Thyroid gland (tissue), 4 donors: ENCODE results near the gene CYP26C1. TPM values are rescaled to one million over a fixed set of nuclear protein-coding genes. Genes with fewer than 3 reads are reported as not detected.

Experiments used
- DNase-seq, 2 donors: peaks; one replicate each; pipeline ENCODE4 v3.0.0-alpha.2; 2019
- H3K27ac ChIP-seq, 3 donors: fragments of 200-600 bp; sonication (generic); 1 replicate in 2 of 3; 2 replicates in 1 of 3; pipeline ENCODE4 v1.5.1; 2016 to 2019; ENCODE audit warnings: mild to moderate bottlenecking in 1 of 3, moderate library complexity in 1 of 3
- H3K27me3 ChIP-seq: fragments of 200-600 bp; sonication (generic); one replicate; pipeline ENCODE4 v1.5.1; 2019
- H3K36me3 ChIP-seq, 2 donors: fragments of 200-600 bp; sonication (generic); one replicate each; pipeline ENCODE4 v1.5.1; 2016 to 2019
- H3K4me1 ChIP-seq, 2 donors: fragments of 200-600 bp; sonication (generic); one replicate each; pipeline ENCODE4 v1.5.1; 2017 to 2019
- H3K4me3 ChIP-seq, 3 donors: fragments of 200-600 bp; sonication (generic); replicated peaks in 1 of 3; 1 replicate in 2 of 3; 2 replicates in 1 of 3; pipeline ENCODE4 v1.5.1; 2016; ENCODE audit warnings: mild to moderate bottlenecking in 1 of 3
- H3K9me3 ChIP-seq: fragments of 200-600 bp; sonication (generic); one replicate; pipeline ENCODE4 v1.5.1; 2017
- POLR2A ChIP-seq, 2 donors: fragments of 450-650 bp; IDR thresholded peaks; one replicate each; pipeline ENCODE4 v1.6.1; 2017; ENCODE audit warnings: antibody characterized with exemption in 2 of 2, mild to moderate bottlenecking in 2 of 2, moderate library complexity in 1 of 2
- WGBS, 2 donors: methylation state at CpG; one replicate each; pipeline ENCODE4 v1.1.5; 2017; 5-methylcytosine and 5-hydroxymethylcytosine counted together
- intact Hi-C: fragments of 100-400 bp; cut with DNase I; formaldehyde crosslinking; loops from one replicate; pipeline ENCODE4 v1.15.1; 2023
- total RNA-seq, 4 donors: library from RNA; depleted of rRNA; stranded (reverse); fragments of >200 nt; gene quantifications; one replicate each; pipeline ENCODE4 v1.2.3, GENCODE V29; 2016
- TF ChIP-seq, protein P1 (sequence below), 6 experiments: fragments of 200-600 bp in 3 of 6; fragments of 450-650 bp in 3 of 6; sonication (generic) in 3 of 6; IDR thresholded peaks; one replicate each; pipeline ENCODE4 v1.5.1; 2016 to 2019; ENCODE audit warnings: antibody characterized with exemption in 6 of 6, mild to moderate bottlenecking in 2 of 6, inconsistent platforms in 1 of 6, moderate library complexity in 1 of 6

CYP26C1 gene
- total RNA-seq, 4 donors from 2014 or later: 0.13 to 0.22 (median 0.20) TPM; not detected in 1

DNA sequence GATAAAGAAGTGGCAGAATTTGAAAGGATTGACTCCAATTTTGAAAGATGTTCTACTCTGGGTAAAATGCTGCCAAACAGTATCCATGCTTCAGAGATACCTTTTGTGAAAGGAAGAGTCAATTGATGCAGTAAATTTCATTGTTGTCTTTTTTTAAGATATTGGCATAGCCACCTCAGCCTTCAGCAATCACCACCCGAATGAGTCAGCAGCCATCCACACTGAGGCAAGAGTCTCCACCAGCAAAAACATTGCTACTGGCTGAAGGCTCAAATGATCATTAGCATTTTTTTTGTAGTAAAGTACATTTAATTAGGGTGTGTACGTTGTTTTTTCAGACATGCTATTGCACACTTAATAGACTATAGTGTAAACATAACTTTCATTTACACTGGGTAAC, 31.7 kb upstream of the CYP26C1 start:
- H3K4me1 ChIP-seq: peaks cover 0 to 7% of the 10 kb centered on the region in 2 donors
- DNase-seq: no peak
- 85 to 86% methylated on average over 2 of the region's 2 CpGs for WGBS, 2 donors
- H3K27ac ChIP-seq: no peak overlapping the region
- no peaks in the 10 kb centered on the region for H3K27me3 ChIP-seq
- intact Hi-C loops: no loop called here
- H3K36me3 ChIP-seq: no peaks in the 10 kb centered on the region
- H3K9me3 ChIP-seq: no peaks in the 10 kb centered on the region
- TF ChIP-seq, protein P1, sequence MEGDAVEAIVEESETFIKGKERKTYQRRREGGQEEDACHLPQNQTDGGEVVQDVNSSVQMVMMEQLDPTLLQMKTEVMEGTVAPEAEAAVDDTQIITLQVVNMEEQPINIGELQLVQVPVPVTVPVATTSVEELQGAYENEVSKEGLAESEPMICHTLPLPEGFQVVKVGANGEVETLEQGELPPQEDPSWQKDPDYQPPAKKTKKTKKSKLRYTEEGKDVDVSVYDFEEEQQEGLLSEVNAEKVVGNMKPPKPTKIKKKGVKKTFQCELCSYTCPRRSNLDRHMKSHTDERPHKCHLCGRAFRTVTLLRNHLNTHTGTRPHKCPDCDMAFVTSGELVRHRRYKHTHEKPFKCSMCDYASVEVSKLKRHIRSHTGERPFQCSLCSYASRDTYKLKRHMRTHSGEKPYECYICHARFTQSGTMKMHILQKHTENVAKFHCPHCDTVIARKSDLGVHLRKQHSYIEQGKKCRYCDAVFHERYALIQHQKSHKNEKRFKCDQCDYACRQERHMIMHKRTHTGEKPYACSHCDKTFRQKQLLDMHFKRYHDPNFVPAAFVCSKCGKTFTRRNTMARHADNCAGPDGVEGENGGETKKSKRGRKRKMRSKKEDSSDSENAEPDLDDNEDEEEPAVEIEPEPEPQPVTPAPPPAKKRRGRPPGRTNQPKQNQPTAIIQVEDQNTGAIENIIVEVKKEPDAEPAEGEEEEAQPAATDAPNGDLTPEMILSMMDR (IDR thresholded peaks at IDR 0.05): no peak
- TF ChIP-seq POLR2A (IDR thresholded peaks at IDR 0.05): no peak
- H3K4me3 ChIP-seq: no peak overlapping the region

DNA sequence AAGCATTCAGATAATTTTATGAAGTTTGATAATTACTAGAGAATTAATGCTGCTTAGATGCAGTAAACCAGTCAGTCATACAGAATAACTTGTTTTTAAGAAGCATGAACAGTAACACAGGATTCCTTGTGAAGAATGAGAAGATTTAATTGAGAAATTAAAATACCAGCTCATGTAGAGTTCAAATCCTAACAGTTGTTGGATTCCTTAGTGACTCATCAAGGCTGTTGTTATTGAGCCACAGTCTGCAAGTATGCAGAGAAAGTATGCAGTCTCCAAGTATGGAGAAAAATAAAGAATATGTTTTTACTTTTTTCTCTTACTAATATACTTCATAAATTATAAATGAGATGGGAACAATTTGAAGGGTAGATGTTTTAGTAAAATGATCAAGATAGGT, 30.2 kb upstream of the CYP26C1 start:
- H3K4me3 ChIP-seq: no peak overlapping the region
- no peaks in the 10 kb centered on the region for H3K9me3 ChIP-seq
- H3K4me1 ChIP-seq: peaks cover 0 to 7% of the 10 kb centered on the region in 2 donors
- no peak overlapping the region for H3K27ac ChIP-seq
- no peaks in the 10 kb centered on the region for H3K27me3 ChIP-seq
- no peaks in the 10 kb centered on the region for H3K36me3 ChIP-seq
- intact Hi-C loops: no loop called here
- TF ChIP-seq POLR2A (IDR thresholded peaks at IDR 0.05): no peak
- TF ChIP-seq, protein P1 (IDR thresholded peaks at IDR 0.05): no peak
- DNase-seq: no peak

DNA sequence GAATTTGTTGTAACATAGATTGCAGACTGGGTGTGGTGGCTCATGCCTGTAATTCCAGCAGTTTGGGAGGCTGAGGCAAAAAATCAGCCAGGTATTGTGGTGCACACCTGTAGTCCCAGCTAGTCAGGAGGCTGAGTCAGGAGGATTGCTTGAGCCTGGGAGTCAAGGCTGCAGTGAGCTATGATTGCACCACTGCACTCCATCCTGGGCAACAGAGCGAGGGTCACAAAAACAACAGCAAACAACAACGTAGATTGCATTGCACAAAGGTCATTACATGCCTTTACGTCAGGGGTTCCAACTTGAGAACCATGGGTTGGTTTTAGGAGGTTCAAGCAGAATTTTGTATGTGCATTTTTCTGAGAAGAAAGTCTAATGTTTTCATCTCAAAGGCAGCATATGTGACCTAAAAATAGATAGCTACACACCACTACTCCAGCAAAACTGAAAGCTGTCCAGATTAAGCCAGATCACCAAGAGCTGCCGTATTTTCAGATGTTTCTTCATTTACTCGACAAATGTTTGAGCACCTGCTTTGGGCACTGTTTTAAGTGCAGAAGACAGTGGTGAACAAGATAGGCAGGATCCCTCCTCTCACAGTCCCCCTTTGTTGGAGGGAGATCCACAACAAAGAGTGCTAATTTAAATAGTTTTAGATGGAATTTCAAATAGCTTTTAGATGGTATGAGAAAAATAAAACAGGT, 28.3 kb upstream of the CYP26C1 start:
- Histone ChIP-seq H3K4me1 (peaks cover 0 to 7% of the 10 kb centered on the region in 2 donors), H3K36me3 (no peaks in the 10 kb centered on the region), H3K27ac (no peak overlapping the region), H3K9me3 (no peaks in the 10 kb centered on the region), H3K27me3 (no peaks in the 10 kb centered on the region), H3K4me3 (no peak overlapping the region)
- TF ChIP-seq POLR2A (IDR thresholded peaks at IDR 0.05): no peak
- TF ChIP-seq, protein P1 (IDR thresholded peaks at IDR 0.05): no peak
- WGBS, 2 donors: 93 to 94% methylated on average over 5 of the region's 5 CpGs
- no peak for DNase-seq
- intact Hi-C loops: no loop called here

DNA sequence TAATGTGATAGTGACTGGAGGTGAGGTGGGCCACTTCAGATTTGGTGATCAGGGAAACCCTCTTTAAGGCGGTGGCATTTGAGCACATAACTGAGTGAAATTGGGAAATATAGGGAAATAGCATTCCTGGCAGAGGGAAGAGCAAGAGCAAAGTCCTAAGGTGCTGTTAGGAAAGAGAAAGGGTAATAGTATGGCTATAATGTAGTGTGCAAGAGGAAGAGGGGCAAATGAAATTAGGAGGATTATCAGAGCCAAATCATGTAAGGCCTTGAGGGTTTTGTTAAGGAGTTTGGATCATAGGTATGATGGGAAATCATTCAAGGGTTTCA, 27.8 kb upstream of the CYP26C1 start:
- peaks cover 0 to 7% of the 10 kb centered on the region in 2 donors for H3K4me1 ChIP-seq
- H3K4me3 ChIP-seq: no peak overlapping the region
- H3K9me3 ChIP-seq: no peaks in the 10 kb centered on the region
- 100% methylated on average over 1 of the region's 1 CpG for WGBS, 2 donors
- no peak overlapping the region for H3K27ac ChIP-seq
- H3K36me3 ChIP-seq: no peaks in the 10 kb centered on the region
- H3K27me3 ChIP-seq: no peaks in the 10 kb centered on the region
- intact Hi-C loops: no loop called here
- TF ChIP-seq, protein P1 (IDR thresholded peaks at IDR 0.05): no peak
- no peak for TF ChIP-seq POLR2A (IDR thresholded peaks at IDR 0.05)
- DNase-seq: no peak

DNA sequence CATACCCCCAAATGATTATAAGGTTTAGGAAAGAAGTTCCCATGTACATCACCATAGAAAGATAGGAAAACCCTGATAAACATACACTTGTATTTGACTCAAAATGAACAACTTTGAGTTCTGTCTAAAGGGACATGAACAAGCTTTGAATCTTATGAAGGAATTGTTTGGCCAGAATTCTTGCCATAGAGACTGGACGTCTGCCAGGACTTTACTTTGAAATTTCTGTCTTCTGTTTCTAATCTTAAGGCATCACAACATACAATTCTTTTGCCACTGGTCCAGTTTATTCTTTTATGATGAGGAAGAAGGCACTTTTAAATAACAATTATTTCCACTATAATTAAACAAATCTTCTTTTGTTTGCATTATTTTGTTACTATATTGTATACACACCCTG, 26.2 kb upstream of the CYP26C1 start:
- Histone ChIP-seq H3K36me3 (no peaks in the 10 kb centered on the region), H3K27ac (no peak overlapping the region), H3K27me3 (no peaks in the 10 kb centered on the region), H3K4me3 (no peak overlapping the region), H3K9me3 (no peaks in the 10 kb centered on the region), H3K4me1 (peaks cover 0 to 7% of the 10 kb centered on the region in 2 donors)
- intact Hi-C loops: no loop called here
- WGBS, 2 donors: 45 to 62% methylated on average over 1 of the region's 1 CpG
- no peak for TF ChIP-seq POLR2A (IDR thresholded peaks at IDR 0.05)
- TF ChIP-seq, protein P1 (IDR thresholded peaks at IDR 0.05): no peak
- DNase-seq: no peak
